Measurements from ENCODE around the gene SPG7. TPM values are rescaled to one million over a fixed set of nuclear protein-coding genes. Genes with fewer than 3 reads are reported as not detected.

Gene SPG7
- total and polyA plus RNA-seq, 9 of the 15 experiments (the other 6 are each of a cell fraction or from before 2014, with no cell fraction given), result 5.8 to 89.1 (median 49.4) TPM

DNA sequence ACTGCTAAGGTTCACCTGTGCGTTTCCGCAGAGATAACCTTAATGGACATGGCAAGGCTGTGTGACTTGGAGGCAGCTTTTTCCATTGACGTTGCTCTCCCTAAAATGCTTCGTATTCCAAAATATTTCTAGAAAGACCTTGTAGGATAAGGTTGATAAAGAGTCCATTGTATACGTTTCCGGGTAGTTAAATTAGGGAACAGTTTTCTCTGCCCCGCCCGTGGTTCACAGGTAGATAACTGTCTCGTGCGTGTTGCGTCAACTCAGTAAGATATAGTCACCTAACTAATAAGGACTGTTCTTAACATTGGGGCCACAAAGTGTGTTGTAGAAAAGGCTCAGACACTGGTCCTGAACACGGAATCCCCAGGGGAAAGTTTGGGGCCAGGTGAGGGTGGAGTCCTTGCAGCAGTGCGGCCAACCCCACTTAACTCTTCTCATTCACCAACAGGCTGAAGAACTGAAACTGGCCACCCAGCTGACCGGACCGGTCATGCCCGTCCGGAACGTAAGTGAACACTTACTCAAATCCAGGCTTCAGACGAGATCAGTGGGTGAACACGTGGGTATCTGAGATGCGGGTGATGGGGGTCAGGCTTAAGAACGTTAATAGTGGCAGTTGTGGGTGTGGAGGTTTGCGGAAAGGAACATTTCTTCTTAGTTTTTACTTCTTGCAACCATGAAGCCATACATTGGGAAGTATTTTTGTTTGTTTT lies 53.8 kb downstream of the SPG7 start:
- ATAC-seq, result no peak
- FAIRE-seq, result no peak
- Histone ChIP-seq H3K27ac (ENCODE audit: extremely low read depth, low read depth, low read length) (peak overlapping the region; percentile 94), H3K9ac (ENCODE audit: insufficient read depth in 1 of 2, low read depth in 2 of 2, low read length in 2 of 2) (peak overlapping the region; percentile 95 to 96), H3K36me3 (ENCODE audit: control insufficient read depth, insufficient read depth, low read length) (peaks cover 48% of the 10 kb centered on the region), H3K9me1 (ENCODE audit: control insufficient read depth, insufficient read depth, low read length) (peaks cover 6% of the 10 kb centered on the region), H3K79me2 (ENCODE audit: control insufficient read depth, insufficient read depth, low read length) (peaks cover 51% of the 10 kb centered on the region), H2AFZ (ENCODE audit: low read depth, low read length) (no peak overlapping the region), H4K20me1 (replicated peaks; ENCODE audit: control insufficient read depth, insufficient read depth, low read length) (peaks cover 55% of the 10 kb centered on the region), H3K4me3 (peak overlapping the region; percentile 84), H3K27me3 (ENCODE audit: control insufficient read depth in 2 of 2, insufficient read depth in 2 of 2, low read length in 2 of 2) (no peaks in the 10 kb centered on the region; a peak in 1 of 5 replicates), H3K4me1 (replicated peaks in 1 of 2; ENCODE audit: control insufficient read depth in 2 of 2, insufficient read depth in 2 of 2, low read length in 2 of 2) (peaks cover 42 to 62% of the 10 kb centered on the region in 2 experiments), H3K9me3 (replicated peaks; ENCODE audit: control insufficient read depth, insufficient read depth, low read depth, low read length) (0 out of 2 replicates have a peak, but pooled peaks cover 2% of the 10 kb centered on the region), H3K4me2 (ENCODE audit: insufficient read depth, low read length) (peak overlapping the region; percentile 99)
- DNase-seq (ENCODE audit: extremely low read depth in 1 of 4, low spot score in 3 of 4), result peak in 1 of 4 experiments; percentile 58
- no TSS peak for BruUV-seq (replicated peaks)
- ChIA-PET CTCF (ENCODE audit: low intra/inter-chr PET ratio) (no interaction called here), POLR2A (interaction anchor here (0.8 to 2.2 kb wide), 7 partner anchors 8 to 236 kb away, joined by 3 to 7 read pairs (median 3); no protein-coding TSS in a partner anchor)
- intact Hi-C loops (cut with micrococcal nuclease), result loop anchor here (10.0 kb wide), 1 partner anchor 757 kb away; the partner anchor contains the start of gene CDT1
- under 1% methylated on average over 23 of the region's 23 CpGs for WGBS (ENCODE audit: insufficient coverage, low coverage, missing lambda C conversion rate)
- in situ Hi-C loops (cut with MboI), result no loop called here
- no peak for TF ChIP-seq ZNF696 (CRISPR knock-in tag; conservative IDR thresholded peaks at IDR 0.05)
- TF ChIP-seq ZFP36 (IDR thresholded peaks at IDR 0.05; ENCODE audit: low read depth, low read length, partially characterized antibody), result no peak
- no peak for TF ChIP-seq TEAD4 (IDR thresholded peaks at IDR 0.05; ENCODE audit: low read length)
- no peak for TF ChIP-seq TEAD4 (CRISPR knock-in tag; IDR thresholded peaks at IDR 0.05; ENCODE audit: borderline replicate concordance)
- TF ChIP-seq, protein P1, sequence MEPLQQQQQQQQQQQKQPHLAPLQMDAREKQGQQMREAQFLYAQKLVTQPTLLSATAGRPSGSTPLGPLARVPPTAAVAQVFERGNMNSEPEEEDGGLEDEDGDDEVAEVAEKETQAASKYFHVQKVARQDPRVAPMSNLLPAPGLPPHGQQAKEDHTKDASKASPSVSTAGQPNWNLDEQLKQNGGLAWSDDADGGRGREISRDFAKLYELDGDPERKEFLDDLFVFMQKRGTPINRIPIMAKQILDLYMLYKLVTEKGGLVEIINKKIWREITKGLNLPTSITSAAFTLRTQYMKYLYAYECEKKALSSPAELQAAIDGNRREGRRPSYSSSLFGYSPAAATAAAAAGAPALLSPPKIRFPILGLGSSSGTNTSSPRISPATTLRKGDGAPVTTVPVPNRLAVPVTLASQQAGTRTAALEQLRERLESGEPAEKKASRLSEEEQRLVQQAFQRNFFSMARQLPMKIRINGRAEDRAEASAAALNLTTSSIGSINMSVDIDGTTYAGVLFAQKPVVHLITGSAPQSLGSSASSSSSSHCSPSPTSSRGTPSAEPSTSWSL (CRISPR knock-in tag; IDR thresholded peaks at IDR 0.05; ENCODE audit: borderline replicate concordance), result no peak
- TF ChIP-seq CEBPB (tag; IDR thresholded peaks at IDR 0.05), result no peak
- TF ChIP-seq PCBP1 (IDR thresholded peaks at IDR 0.05; ENCODE audit: low read depth, low read length, poor library complexity, severe bottlenecking), result no peak
- no peak for TF ChIP-seq HMG20A (CRISPR knock-in tag; conservative IDR thresholded peaks at IDR 0.05)
- no peak for TF ChIP-seq GATAD2B (IDR thresholded peaks at IDR 0.05; ENCODE audit: borderline replicate concordance)
- TF ChIP-seq, protein P2, sequence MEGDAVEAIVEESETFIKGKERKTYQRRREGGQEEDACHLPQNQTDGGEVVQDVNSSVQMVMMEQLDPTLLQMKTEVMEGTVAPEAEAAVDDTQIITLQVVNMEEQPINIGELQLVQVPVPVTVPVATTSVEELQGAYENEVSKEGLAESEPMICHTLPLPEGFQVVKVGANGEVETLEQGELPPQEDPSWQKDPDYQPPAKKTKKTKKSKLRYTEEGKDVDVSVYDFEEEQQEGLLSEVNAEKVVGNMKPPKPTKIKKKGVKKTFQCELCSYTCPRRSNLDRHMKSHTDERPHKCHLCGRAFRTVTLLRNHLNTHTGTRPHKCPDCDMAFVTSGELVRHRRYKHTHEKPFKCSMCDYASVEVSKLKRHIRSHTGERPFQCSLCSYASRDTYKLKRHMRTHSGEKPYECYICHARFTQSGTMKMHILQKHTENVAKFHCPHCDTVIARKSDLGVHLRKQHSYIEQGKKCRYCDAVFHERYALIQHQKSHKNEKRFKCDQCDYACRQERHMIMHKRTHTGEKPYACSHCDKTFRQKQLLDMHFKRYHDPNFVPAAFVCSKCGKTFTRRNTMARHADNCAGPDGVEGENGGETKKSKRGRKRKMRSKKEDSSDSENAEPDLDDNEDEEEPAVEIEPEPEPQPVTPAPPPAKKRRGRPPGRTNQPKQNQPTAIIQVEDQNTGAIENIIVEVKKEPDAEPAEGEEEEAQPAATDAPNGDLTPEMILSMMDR (IDR thresholded peaks at IDR 0.05 in 2 of 3, conservative IDR thresholded peaks at IDR 0.05 in 1 of 3; ENCODE audit: insufficient read depth in 2 of 3, low read depth in 1 of 3, low read length in 3 of 3), result no peak
- TF ChIP-seq, protein P3, sequence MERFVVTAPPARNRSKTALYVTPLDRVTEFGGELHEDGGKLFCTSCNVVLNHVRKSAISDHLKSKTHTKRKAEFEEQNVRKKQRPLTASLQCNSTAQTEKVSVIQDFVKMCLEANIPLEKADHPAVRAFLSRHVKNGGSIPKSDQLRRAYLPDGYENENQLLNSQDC (CRISPR knock-in tag; IDR thresholded peaks at IDR 0.05), result no peak
- TF ChIP-seq NCOA2 (IDR thresholded peaks at IDR 0.05; ENCODE audit: partially characterized antibody in 2 of 2), result no peak
- TF ChIP-seq, protein P4, sequence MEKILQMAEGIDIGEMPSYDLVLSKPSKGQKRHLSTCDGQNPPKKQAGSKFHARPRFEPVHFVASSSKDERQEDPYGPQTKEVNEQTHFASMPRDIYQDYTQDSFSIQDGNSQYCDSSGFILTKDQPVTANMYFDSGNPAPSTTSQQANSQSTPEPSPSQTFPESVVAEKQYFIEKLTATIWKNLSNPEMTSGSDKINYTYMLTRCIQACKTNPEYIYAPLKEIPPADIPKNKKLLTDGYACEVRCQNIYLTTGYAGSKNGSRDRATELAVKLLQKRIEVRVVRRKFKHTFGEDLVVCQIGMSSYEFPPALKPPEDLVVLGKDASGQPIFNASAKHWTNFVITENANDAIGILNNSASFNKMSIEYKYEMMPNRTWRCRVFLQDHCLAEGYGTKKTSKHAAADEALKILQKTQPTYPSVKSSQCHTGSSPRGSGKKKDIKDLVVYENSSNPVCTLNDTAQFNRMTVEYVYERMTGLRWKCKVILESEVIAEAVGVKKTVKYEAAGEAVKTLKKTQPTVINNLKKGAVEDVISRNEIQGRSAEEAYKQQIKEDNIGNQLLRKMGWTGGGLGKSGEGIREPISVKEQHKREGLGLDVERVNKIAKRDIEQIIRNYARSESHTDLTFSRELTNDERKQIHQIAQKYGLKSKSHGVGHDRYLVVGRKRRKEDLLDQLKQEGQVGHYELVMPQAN (IDR thresholded peaks at IDR 0.05; ENCODE audit: borderline replicate concordance), result peak; percentile 66
- peak; percentile 9 for TF ChIP-seq TAF1 (IDR thresholded peaks at IDR 0.05; ENCODE audit: control insufficient read depth, extremely low read depth, insufficient read depth, low read length, severe bottlenecking)
- TF ChIP-seq MYBL2 (IDR thresholded peaks at IDR 0.05; ENCODE audit: low read depth), result no peak
- TF ChIP-seq MYBL2 (CRISPR knock-in tag; IDR thresholded peaks at IDR 0.05; ENCODE audit: borderline replicate concordance), result no peak
